Measurements from ENCODE around the gene KIF21B. TPM values are rescaled to one million over a fixed set of nuclear protein-coding genes. Genes with fewer than 3 reads are reported as not detected.

The KIF21B gene
- total and polyA plus RNA-seq, 7 donors: 0.28 to 18.4 (median 0.81) TPM

DNA sequence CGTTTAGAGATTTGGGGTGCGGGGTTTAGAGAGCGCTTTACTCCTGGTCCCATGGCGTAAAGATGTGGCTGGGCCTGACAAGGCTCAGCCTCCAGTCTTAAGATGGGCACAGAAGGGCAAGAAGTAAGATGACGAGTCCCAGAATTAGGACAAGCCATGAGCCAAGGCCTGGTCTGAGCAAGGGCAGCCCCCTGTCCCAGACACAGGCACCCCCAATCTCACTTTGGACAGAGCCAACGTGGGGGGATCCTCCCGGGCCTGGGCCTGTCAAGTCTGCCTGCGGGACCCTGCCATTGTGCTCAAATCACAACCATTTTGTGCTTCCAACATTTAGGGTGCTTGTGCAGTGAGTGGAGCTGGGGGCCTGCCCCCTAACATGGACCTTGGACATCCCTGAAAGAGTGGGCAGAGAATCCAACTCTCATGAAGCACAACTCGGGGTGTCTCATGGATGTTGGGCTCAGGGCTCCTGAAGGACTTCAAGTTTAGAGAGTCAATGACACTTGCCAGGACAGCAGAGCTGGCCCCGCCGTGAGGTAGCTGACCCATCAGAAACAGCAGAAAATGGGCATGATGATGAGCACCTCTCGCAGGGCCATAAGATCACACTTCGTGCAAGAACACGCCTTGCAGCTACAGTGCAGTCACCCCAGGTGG lies 52.6 kb downstream of the KIF21B start:
- no peak overlapping the region for H3K4me3 ChIP-seq
- no peaks in the 10 kb centered on the region for H3K9me3 ChIP-seq
- TF ChIP-seq EP300 (IDR thresholded peaks at IDR 0.05): no peak
- no peak for TF ChIP-seq POLR2A (IDR thresholded peaks at IDR 0.05)
- no peak for TF ChIP-seq POLR2AphosphoS5 (IDR thresholded peaks at IDR 0.05)
- TF ChIP-seq, protein P1, sequence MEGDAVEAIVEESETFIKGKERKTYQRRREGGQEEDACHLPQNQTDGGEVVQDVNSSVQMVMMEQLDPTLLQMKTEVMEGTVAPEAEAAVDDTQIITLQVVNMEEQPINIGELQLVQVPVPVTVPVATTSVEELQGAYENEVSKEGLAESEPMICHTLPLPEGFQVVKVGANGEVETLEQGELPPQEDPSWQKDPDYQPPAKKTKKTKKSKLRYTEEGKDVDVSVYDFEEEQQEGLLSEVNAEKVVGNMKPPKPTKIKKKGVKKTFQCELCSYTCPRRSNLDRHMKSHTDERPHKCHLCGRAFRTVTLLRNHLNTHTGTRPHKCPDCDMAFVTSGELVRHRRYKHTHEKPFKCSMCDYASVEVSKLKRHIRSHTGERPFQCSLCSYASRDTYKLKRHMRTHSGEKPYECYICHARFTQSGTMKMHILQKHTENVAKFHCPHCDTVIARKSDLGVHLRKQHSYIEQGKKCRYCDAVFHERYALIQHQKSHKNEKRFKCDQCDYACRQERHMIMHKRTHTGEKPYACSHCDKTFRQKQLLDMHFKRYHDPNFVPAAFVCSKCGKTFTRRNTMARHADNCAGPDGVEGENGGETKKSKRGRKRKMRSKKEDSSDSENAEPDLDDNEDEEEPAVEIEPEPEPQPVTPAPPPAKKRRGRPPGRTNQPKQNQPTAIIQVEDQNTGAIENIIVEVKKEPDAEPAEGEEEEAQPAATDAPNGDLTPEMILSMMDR (IDR thresholded peaks at IDR 0.05): no peak
- H3K36me3 ChIP-seq: no peaks in the 10 kb centered on the region
- H3K27ac ChIP-seq: no peak overlapping the region
- 95% methylated on average over 14 of the region's 14 CpGs for WGBS, 2 donors
- no peak for DNase-seq
- H3K4me1 ChIP-seq: no peaks in the 10 kb centered on the region
- no peaks in the 10 kb centered on the region for H3K27me3 ChIP-seq
- intact Hi-C loops (cut with DNase I): no loop called here

DNA sequence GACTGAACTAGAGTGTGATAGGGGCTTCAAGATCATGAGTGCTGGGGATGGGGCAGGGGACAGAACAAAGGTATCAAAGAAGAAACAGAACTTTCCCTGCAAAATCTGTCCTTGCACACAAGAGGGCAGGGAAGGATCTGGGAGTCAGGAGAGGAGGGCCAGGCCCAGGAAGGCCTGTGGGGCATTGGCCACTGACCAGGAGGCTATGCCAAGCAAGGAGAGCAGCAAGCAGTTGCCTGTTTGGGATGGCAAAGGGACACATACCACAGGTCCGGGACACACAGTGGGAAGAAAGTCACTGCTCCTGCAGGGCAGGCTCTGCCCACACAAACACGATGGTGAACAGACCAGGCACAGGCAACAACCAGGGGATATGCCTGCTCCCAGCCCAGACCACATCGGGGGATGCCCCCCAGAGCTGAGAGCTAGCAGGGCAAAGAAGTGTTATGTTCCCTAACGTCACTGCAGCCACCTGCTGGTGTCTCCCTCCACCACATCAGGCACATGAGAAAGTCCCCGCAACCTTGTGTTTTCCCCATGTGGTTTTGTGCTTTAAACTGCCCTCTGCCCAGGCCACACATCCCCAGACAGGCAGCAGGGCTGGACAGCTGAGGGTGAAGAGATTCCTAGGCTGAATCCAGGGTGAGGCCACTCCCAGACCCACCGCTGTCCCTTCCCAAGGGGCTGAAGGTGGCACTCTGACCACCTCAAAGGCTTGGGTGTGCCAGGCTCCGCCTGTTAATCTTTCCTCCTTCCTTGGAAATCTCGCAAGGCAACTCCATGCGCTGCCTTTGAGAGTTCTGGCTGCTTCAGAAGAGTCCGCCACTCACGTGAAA lies 53.6 kb downstream of the KIF21B start:
- intact Hi-C loops (cut with DNase I): no loop called here
- Histone ChIP-seq H3K27ac (no peak overlapping the region), H3K36me3 (no peaks in the 10 kb centered on the region), H3K9me3 (no peaks in the 10 kb centered on the region), H3K27me3 (no peaks in the 10 kb centered on the region), H3K4me1 (no peaks in the 10 kb centered on the region), H3K4me3 (no peak overlapping the region)
- 78 to 81% methylated on average over 11 of the region's 11 CpGs for WGBS, 2 donors
- TF ChIP-seq EP300 (IDR thresholded peaks at IDR 0.05): no peak
- TF ChIP-seq POLR2A (IDR thresholded peaks at IDR 0.05): no peak
- no peak for TF ChIP-seq POLR2AphosphoS5 (IDR thresholded peaks at IDR 0.05)
- TF ChIP-seq, protein P1 (IDR thresholded peaks at IDR 0.05): no peak
- no peak for DNase-seq

DNA sequence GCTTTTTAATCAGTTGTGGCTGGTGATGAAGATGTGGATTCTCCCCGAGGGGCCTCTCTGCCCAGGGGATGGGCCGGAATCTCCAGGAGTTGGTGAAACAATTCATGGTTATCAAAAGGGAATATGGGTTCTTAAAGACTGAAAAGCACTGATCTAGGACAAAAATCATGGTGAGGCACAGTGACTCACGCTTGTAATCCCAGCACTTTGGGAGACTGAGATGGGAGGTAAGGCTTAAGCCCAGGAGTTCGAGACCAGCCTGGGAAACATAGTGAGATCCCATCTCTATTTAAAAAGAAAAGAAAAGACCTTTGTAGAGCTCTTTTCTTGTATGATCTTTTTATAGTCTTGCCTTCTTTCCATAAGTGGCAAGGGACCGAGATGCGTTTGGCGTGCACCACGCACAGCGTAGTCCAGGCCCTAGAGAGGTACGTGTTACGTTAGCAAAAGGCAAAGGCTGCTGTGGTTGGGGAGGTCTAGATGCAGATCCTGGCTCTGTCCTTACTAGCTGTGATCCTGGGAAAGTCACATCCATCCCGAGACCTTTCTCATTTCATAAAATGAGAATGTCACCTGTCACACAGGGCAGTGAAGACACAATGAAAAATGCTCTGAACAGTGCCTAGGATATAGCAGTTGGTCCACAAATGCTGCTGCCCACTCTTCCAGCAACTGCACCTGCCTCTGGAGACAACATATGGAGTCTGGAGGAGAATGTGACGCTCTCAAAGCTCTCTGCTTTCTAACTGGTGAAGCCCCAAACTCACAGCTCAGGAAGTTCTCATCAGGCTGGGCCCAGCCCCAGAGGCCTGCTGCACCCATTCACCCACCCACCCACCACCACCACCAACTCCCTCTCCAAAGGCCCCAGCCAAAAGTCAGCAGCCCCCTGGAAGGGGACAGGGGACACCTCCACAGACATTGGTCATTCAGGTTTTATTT lies 54.8 kb downstream of the KIF21B start:
- no peaks in the 10 kb centered on the region for H3K36me3 ChIP-seq
- H3K4me3 ChIP-seq: no peak overlapping the region
- H3K27me3 ChIP-seq: no peaks in the 10 kb centered on the region
- intact Hi-C loops (cut with DNase I): no loop called here
- no peaks in the 10 kb centered on the region for H3K9me3 ChIP-seq
- no peaks in the 10 kb centered on the region for H3K4me1 ChIP-seq
- no peak for TF ChIP-seq EP300 (IDR thresholded peaks at IDR 0.05)
- TF ChIP-seq, protein P1 (IDR thresholded peaks at IDR 0.05): no peak
- H3K27ac ChIP-seq: no peak overlapping the region
- DNase-seq: no peak
- 91 to 95% methylated on average over 13 of the region's 13 CpGs for WGBS, 2 donors

DNA sequence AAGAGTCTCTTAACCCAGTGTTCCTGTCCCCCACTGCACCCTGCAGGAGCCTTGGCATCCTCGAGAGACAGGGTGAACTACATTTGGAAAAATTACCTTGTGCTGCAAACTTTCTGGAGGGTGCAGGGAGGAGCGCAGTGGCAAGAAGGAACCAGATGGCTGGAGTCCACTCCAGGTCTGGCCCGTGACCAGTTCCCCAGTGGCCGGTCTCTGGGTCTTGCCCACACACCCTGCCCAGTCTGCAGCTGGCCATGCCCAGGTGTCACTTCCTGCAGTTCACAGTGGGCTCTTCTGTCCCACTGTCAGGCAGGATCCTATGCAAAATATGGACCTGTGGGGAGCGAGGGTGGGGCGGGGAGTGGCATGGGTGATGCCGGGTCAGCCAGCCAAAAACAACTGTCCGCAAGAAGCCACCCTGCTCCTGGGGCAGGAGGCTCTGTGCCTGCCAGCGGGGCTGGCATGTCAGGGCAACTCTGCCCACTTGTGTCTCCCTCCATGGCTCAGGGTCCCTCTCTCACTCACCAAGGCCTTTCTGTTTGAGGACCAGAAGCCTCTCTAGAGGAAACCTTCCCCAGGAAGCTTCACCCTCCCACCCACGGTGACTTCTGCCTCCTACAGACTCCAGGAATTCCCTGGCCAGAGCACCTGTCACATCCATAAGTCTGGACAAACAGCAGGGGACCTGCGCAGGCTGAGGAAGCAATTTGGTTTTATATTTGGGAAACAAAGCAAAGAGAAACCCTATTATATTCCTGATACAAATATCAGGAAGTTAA lies 55.6 kb downstream of the KIF21B start:
- Histone ChIP-seq H3K4me3 (no peak overlapping the region), H3K27me3 (no peaks in the 10 kb centered on the region), H3K36me3 (no peaks in the 10 kb centered on the region), H3K4me1 (no peaks in the 10 kb centered on the region), H3K27ac (no peak overlapping the region), H3K9me3 (no peaks in the 10 kb centered on the region)
- no peak for DNase-seq
- intact Hi-C loops (cut with DNase I): no loop called here
- no peak for TF ChIP-seq POLR2AphosphoS5 (IDR thresholded peaks at IDR 0.05)
- no peak for TF ChIP-seq POLR2A (IDR thresholded peaks at IDR 0.05)
- no peak for TF ChIP-seq EP300 (IDR thresholded peaks at IDR 0.05)
- TF ChIP-seq, protein P1 (IDR thresholded peaks at IDR 0.05): no peak
- 67 to 81% methylated on average over 11 of the region's 11 CpGs for WGBS, 2 donors

All from sigmoid colon (tissue), 7 donors.